Right atrium auricular region (tissue), 2 donors: Measurements from ENCODE around the gene CACNA2D3. TPM values are rescaled to one million over a fixed set of nuclear protein-coding genes. Genes with fewer than 3 reads are reported as not detected.

Experiments used
- DNase-seq: peaks from one replicate; pipeline ENCODE4 v3.0.0-alpha.2; 2019; ENCODE audit warnings: low spot score
- H3K27ac ChIP-seq, 2 donors: fragments of 200-600 bp; sonication (generic); 1 replicate in 1 of 2; 2 replicates in 1 of 2; pipeline ENCODE4 v1.5.1; 2016 to 2019
- H3K27me3 ChIP-seq, 2 donors: fragments of 200-600 bp; sonication (generic); one replicate each; pipeline versions ENCODE4 v1.5.1 to v1.6.0; 2017 to 2019
- H3K36me3 ChIP-seq: fragments of 200-600 bp; sonication (generic); one replicate; pipeline ENCODE4 v1.5.1; 2016
- H3K4me1 ChIP-seq, 2 donors: fragments of 200-600 bp; sonication (generic); one replicate each; pipeline versions ENCODE4 v1.5.1 to v1.6.0; 2017 to 2019
- H3K4me3 ChIP-seq, 2 donors: fragments of 200-600 bp; sonication (generic); 1 replicate in 1 of 2; 2 replicates in 1 of 2; pipeline ENCODE4 v1.5.1; 2017 to 2019; ENCODE audit warnings: mild to moderate bottlenecking in 1 of 2, moderate library complexity in 1 of 2
- H3K9me3 ChIP-seq, 2 donors: fragments of 200-600 bp; sonication (generic); one replicate each; pipeline ENCODE4 v1.5.1; 2019
- CTCF ChIP-seq, 2 donors: fragments of 200-600 bp; sonication (generic); IDR thresholded peaks; one replicate each; pipeline ENCODE4 v1.5.1; 2019; ENCODE audit warnings: antibody characterized with exemption in 2 of 2
- total RNA-seq, 2 donors: library from RNA; depleted of rRNA; stranded (reverse); fragments of >200 nt; gene quantifications; one replicate each; pipeline ENCODE4 v1.1.0, GENCODE V29; 2016

CACNA2D3 gene
- total RNA-seq, 2 donors from 2014 or later, result 10.9 to 17.2 TPM

- no peaks in the 10 kb centered on the region for H3K4me1 ChIP-seq
- no peak overlapping the region for H3K27ac ChIP-seq
- no peaks in the 10 kb centered on the region for H3K9me3 ChIP-seq
- no peaks in the 10 kb centered on the region for H3K36me3 ChIP-seq
- no peak overlapping the region for H3K4me3 ChIP-seq
- TF ChIP-seq CTCF (IDR thresholded peaks at IDR 0.05), result no peak
- no peaks in the 10 kb centered on the region for H3K27me3 ChIP-seq
- DNase-seq, result no peak
Observed at GRCh38 chr3:54957711-54958110, 835.4 kb downstream of the CACNA2D3 start.

GRCh38 chr3:54960082-54960481, 837.7 kb downstream of the CACNA2D3 start:
- Histone ChIP-seq H3K4me1 (no peaks in the 10 kb centered on the region), H3K9me3 (no peaks in the 10 kb centered on the region), H3K27me3 (no peaks in the 10 kb centered on the region), H3K36me3 (no peaks in the 10 kb centered on the region), H3K27ac (no peak overlapping the region), H3K4me3 (no peak overlapping the region)
- TF ChIP-seq CTCF (IDR thresholded peaks at IDR 0.05), result no peak
- DNase-seq, result no peak

- no peaks in the 10 kb centered on the region for H3K27me3 ChIP-seq
- H3K4me3 ChIP-seq, result no peak overlapping the region
- DNase-seq, result no peak
- H3K27ac ChIP-seq, result no peak overlapping the region
- no peaks in the 10 kb centered on the region for H3K36me3 ChIP-seq
- no peaks in the 10 kb centered on the region for H3K4me1 ChIP-seq
- no peak for TF ChIP-seq CTCF (IDR thresholded peaks at IDR 0.05)
- no peaks in the 10 kb centered on the region for H3K9me3 ChIP-seq
Observed at GRCh38 chr3:54960701-54961100, 838.3 kb downstream of the CACNA2D3 start.

GRCh38 chr3:54962200-54962599, 839.8 kb downstream of the CACNA2D3 start:
- no peaks in the 10 kb centered on the region for H3K9me3 ChIP-seq
- no peaks in the 10 kb centered on the region for H3K4me1 ChIP-seq
- no peaks in the 10 kb centered on the region for H3K27me3 ChIP-seq
- DNase-seq, result no peak
- H3K4me3 ChIP-seq, result no peak overlapping the region
- H3K27ac ChIP-seq, result no peak overlapping the region
- TF ChIP-seq CTCF (IDR thresholded peaks at IDR 0.05), result no peak
- no peaks in the 10 kb centered on the region for H3K36me3 ChIP-seq

GRCh38 chr3:54963641-54964040, 841.3 kb downstream of the CACNA2D3 start:
- H3K27ac ChIP-seq, result no peak overlapping the region
- DNase-seq, result no peak
- no peak overlapping the region for H3K4me3 ChIP-seq
- H3K9me3 ChIP-seq, result no peaks in the 10 kb centered on the region
- no peaks in the 10 kb centered on the region for H3K4me1 ChIP-seq
- H3K36me3 ChIP-seq, result no peaks in the 10 kb centered on the region
- no peak for TF ChIP-seq CTCF (IDR thresholded peaks at IDR 0.05)
- H3K27me3 ChIP-seq, result no peaks in the 10 kb centered on the region

- Histone ChIP-seq H3K9me3 (no peaks in the 10 kb centered on the region), H3K4me1 (no peaks in the 10 kb centered on the region), H3K36me3 (no peaks in the 10 kb centered on the region), H3K27me3 (no peaks in the 10 kb centered on the region), H3K27ac (no peak overlapping the region), H3K4me3 (no peak overlapping the region)
- TF ChIP-seq CTCF (IDR thresholded peaks at IDR 0.05), result no peak
- no peak for DNase-seq
Observed at GRCh38 chr3:54964081-54964480, 841.7 kb downstream of the CACNA2D3 start.
